ENCODE data around the gene BGN. TPM values are rescaled to one million over a fixed set of nuclear protein-coding genes. Genes with fewer than 3 reads are reported as not detected.

BGN gene
- total RNA-seq, 1 donor from 2014 or later, result 205 TPM

GRCh38 chrX:153457827-153458466 lies 36.8 kb upstream of the BGN start:
- H3K27me3 ChIP-seq, result no peaks in the 10 kb centered on the region
- intact Hi-C loops (cut with DNase I), result no loop called here
- no peak overlapping the region for H3K4me3 ChIP-seq
- TF ChIP-seq, protein P1, sequence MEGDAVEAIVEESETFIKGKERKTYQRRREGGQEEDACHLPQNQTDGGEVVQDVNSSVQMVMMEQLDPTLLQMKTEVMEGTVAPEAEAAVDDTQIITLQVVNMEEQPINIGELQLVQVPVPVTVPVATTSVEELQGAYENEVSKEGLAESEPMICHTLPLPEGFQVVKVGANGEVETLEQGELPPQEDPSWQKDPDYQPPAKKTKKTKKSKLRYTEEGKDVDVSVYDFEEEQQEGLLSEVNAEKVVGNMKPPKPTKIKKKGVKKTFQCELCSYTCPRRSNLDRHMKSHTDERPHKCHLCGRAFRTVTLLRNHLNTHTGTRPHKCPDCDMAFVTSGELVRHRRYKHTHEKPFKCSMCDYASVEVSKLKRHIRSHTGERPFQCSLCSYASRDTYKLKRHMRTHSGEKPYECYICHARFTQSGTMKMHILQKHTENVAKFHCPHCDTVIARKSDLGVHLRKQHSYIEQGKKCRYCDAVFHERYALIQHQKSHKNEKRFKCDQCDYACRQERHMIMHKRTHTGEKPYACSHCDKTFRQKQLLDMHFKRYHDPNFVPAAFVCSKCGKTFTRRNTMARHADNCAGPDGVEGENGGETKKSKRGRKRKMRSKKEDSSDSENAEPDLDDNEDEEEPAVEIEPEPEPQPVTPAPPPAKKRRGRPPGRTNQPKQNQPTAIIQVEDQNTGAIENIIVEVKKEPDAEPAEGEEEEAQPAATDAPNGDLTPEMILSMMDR (IDR thresholded peaks at IDR 0.05), result no peak
- no peak overlapping the region for H3K27ac ChIP-seq
- H3K36me3 ChIP-seq, result no peaks in the 10 kb centered on the region
- no peaks in the 10 kb centered on the region for H3K4me1 ChIP-seq
- no peaks in the 10 kb centered on the region for H3K9me3 ChIP-seq
- DNase-seq (no peak), ATAC-seq (no peak)

- no peak for ATAC-seq
- intact Hi-C loops (cut with DNase I), result no loop called here
- H3K36me3 ChIP-seq, result no peaks in the 10 kb centered on the region
- H3K4me3 ChIP-seq, result no peak overlapping the region
- TF ChIP-seq, protein P1 (IDR thresholded peaks at IDR 0.05), result no peak
- H3K4me1 ChIP-seq, result no peaks in the 10 kb centered on the region
- no peaks in the 10 kb centered on the region for H3K9me3 ChIP-seq
- no peaks in the 10 kb centered on the region for H3K27me3 ChIP-seq
- no peak overlapping the region for H3K27ac ChIP-seq
- DNase-seq, result no peak
Observed at GRCh38 chrX:153458476-153458875, 36.3 kb upstream of the BGN start.

- ATAC-seq, result no peak
- TF ChIP-seq, protein P1 (IDR thresholded peaks at IDR 0.05), result no peak
- no peaks in the 10 kb centered on the region for H3K36me3 ChIP-seq
- intact Hi-C loops (cut with DNase I), result no loop called here
- no peak for DNase-seq
- no peak overlapping the region for H3K27ac ChIP-seq
- H3K4me3 ChIP-seq, result no peak overlapping the region
- H3K27me3 ChIP-seq, result no peaks in the 10 kb centered on the region
- no peaks in the 10 kb centered on the region for H3K4me1 ChIP-seq
- H3K9me3 ChIP-seq, result no peaks in the 10 kb centered on the region
Observed at GRCh38 chrX:153459986-153460385, 34.8 kb upstream of the BGN start.

DNA sequence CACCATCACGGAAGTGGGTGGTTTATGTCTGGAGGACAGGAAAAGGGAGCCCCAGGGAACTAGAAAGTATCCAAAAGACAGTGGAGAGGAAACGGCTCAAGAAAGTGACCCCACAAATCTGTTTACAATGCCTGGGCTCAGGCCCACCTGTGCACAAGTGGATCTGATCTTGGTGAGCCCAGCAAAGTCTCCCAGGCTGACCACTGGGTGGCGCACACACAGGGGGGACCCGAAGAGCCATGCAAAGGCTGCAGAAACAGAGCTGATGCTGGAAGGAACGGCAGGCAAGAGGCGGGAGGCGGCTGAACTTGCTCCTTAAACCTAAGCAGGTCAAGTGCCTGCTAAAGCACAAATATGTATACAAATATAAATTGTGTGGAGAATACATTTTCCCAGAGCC lies 34.0 kb upstream of the BGN start:
- Histone ChIP-seq H3K27ac (no peak overlapping the region), H3K4me1 (no peaks in the 10 kb centered on the region), H3K9me3 (no peaks in the 10 kb centered on the region), H3K36me3 (no peaks in the 10 kb centered on the region), H3K27me3 (no peaks in the 10 kb centered on the region), H3K4me3 (no peak overlapping the region)
- DNase-seq, result no peak
- peak; percentile 75 for ATAC-seq
- intact Hi-C loops (cut with DNase I), result no loop called here
- TF ChIP-seq, protein P1 (IDR thresholded peaks at IDR 0.05), result peak; percentile 51

DNA sequence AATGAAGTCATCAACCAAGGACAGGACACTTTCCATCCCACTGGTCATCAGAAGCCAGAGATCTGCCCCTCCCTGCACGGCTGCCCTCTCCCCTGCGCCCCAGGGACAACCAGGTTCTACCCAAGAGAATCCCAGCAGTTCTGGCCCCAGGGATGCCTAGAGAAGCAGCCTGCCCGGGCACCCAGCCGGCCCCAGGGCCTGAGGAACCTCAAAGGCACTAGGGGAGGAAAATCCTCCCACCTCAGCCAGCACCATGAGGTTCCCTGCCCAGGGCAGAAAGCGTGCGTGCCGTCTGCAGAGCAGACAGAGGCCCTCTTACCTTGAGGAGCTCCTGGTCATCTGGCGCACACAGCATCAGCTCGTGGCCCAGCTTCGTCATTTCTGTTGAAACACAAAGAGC lies 32.5 kb upstream of the BGN start:
- intact Hi-C loops (cut with DNase I), result no loop called here
- DNase-seq, result no peak

More for the DNA sequence above, 32.5 kb upstream of the BGN start:
- no peak for ATAC-seq
- H3K9me3 ChIP-seq, result no peaks in the 10 kb centered on the region
- no peak overlapping the region for H3K4me3 ChIP-seq
- H3K4me1 ChIP-seq, result no peaks in the 10 kb centered on the region
- no peaks in the 10 kb centered on the region for H3K36me3 ChIP-seq
- TF ChIP-seq, protein P1 (IDR thresholded peaks at IDR 0.05), result no peak
- H3K27me3 ChIP-seq, result no peaks in the 10 kb centered on the region
- H3K27ac ChIP-seq, result no peak overlapping the region
